ENCODE results near the gene ZAP70. TPM values are rescaled to one million over a fixed set of nuclear protein-coding genes. Genes with fewer than 3 reads are reported as not detected.

The ZAP70 gene
- 1 to 10 TPM; 3.4 to 5.3 TPM for total RNA-seq

DNA sequence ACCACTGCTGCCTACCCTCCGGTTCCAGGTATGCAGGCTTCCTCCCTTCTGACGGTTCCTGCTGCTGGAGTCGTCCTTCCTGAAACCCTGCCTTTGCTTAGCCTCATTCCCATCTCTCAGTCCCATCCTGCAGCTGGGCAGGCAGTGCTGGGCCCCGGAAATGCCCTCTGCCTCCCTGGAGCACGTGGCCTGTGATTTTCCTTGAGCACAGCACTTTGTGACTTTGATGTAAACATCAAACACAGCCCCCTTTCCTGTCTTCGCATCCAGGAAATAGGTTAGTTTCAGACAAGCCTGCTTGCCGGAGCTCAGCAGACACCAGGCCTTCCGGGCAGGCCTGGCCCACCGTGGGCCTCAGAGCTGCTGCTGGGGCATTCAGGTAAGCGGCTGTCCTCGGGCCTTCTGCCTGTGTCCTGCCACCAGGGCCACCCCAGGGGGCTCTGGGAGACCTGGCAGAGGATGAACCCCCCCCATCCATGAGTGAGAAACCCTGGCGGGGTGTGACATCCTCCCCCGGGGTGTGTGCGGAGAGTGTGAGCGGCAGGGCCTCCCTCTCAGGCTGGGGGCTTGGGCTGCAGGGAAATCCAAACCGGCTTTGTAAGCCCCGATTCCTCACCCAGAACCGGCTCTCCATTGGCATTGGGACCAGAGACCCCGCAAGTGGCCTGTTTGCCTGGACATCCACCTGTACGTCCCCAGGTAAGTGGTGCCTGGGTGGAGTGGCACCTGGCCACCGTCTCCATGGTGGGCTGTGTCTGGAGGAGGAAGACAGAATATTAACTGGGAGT, at the start of gene ZAP70:
TSS of gene ZAP70 (plus strand) at position 281 of the 788 bp plus-strand sequence. CDS start 10,461 bp downstream, outside the sequence.
- Histone ChIP-seq H3K27ac (no peak within 1 kb of the TSS), H3K9me3 (no peaks in the 10 kb centered on the region), H3K36me3 (no peaks in the 10 kb centered on the region), H3K4me3 (peak within 1 kb of the TSS; percentile 32), H3K27me3 (replicated peaks; ENCODE audit: insufficient read depth) (no peaks in the 10 kb centered on the region), H3K4me1 (ENCODE audit: control insufficient read depth in 1 of 2, low read depth in 2 of 2) (no peaks in the 10 kb centered on the region)
- TF ChIP-seq, protein P1, sequence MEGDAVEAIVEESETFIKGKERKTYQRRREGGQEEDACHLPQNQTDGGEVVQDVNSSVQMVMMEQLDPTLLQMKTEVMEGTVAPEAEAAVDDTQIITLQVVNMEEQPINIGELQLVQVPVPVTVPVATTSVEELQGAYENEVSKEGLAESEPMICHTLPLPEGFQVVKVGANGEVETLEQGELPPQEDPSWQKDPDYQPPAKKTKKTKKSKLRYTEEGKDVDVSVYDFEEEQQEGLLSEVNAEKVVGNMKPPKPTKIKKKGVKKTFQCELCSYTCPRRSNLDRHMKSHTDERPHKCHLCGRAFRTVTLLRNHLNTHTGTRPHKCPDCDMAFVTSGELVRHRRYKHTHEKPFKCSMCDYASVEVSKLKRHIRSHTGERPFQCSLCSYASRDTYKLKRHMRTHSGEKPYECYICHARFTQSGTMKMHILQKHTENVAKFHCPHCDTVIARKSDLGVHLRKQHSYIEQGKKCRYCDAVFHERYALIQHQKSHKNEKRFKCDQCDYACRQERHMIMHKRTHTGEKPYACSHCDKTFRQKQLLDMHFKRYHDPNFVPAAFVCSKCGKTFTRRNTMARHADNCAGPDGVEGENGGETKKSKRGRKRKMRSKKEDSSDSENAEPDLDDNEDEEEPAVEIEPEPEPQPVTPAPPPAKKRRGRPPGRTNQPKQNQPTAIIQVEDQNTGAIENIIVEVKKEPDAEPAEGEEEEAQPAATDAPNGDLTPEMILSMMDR (IDR thresholded peaks at IDR 0.05): no peak
- no peak for ATAC-seq (ENCODE audit: insufficient number of reproducible peaks, low FRiP score, low read depth)
- DNase-seq (ENCODE audit: low spot score): no peak

DNA sequence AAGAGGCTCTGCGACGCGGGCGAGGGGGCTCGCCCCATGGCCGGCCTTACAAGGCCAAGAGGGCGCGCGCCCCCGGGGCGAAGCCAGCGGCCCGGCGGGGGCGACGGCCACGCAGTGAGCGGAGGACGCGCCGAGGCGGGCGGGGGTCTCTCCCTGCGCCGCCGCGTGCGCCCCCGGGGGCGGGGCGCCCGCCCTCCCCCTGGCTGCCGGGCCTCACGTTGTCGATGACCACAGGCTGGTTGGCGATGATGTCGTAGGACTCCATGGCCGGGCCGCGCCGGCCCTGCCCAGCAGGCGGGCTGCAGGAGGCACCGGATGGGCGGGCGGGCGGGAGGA, 49.8 kb upstream of the ZAP70 start:
- TF ChIP-seq, protein P1 (IDR thresholded peaks at IDR 0.05): no peak
- Histone ChIP-seq H3K36me3 (peaks cover 11% of the 10 kb centered on the region), H3K9me3 (no peaks in the 10 kb centered on the region), H3K4me1 (ENCODE audit: control insufficient read depth in 1 of 2, low read depth in 2 of 2) (peaks cover 14 to 33% of the 10 kb centered on the region in 2 donors), H3K4me3 (peak overlapping the region; percentile 83), H3K27ac (peak overlapping the region; percentile 92 to 96), H3K27me3 (replicated peaks; ENCODE audit: insufficient read depth) (no peaks in the 10 kb centered on the region)
- DNase-seq (ENCODE audit: low spot score): no peak
- ATAC-seq (ENCODE audit: insufficient number of reproducible peaks, low FRiP score, low read depth): no peak

DNA sequence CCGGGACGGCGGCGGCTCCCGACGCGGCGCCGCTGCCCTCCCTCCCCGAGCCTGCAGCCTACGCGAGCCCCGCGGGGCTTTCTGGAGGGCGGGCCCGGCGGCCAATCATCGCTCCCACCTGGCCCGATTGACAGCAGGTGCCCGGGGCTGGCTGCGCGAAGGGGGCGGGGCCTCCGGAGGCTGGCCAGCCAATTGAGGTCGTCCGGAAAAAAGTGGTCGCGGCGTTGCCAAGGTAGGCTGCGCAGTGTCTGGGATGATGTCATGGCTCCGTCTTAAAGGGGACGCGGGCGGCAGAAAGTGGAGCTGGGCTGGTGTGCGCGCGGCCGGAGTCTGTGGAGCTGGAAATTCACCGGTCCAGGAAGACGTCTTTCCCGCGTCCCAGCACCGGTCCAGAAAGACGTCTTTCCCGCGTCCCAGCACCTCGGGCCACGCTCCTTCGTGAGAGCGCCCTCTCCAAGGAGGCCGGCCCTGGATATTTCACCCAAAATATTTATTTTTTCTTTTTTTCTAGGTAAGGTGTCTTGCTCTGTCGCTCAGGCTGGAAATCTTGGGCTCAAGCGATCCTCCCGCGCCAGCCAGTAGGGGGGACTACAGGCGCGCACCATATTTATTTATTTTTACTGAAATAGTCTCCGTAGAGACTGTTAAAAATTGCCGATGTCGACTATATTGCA, 49.3 kb upstream of the ZAP70 start, which contains the start of gene ACTR1B:
TSS of gene ACTR1B (minus strand) at position 83 of the 674 bp plus-strand sequence. CDS start 154 bp downstream, outside the sequence.
- ATAC-seq (ENCODE audit: insufficient number of reproducible peaks, low FRiP score, low read depth) (peak; percentile 97), DNase-seq (ENCODE audit: low spot score) (peak; percentile 93)
- no peaks in the 10 kb centered on the region for H3K9me3 ChIP-seq
- peaks cover 6% of the 10 kb centered on the region for H3K36me3 ChIP-seq
- TF ChIP-seq, protein P1 (IDR thresholded peaks at IDR 0.05): peak; percentile 57
- peaks cover 14 to 33% of the 10 kb centered on the region in 2 donors for H3K4me1 ChIP-seq (ENCODE audit: control insufficient read depth in 1 of 2, low read depth in 2 of 2)
- H3K27me3 ChIP-seq (replicated peaks; ENCODE audit: insufficient read depth): no peaks in the 10 kb centered on the region
- H3K4me3 ChIP-seq: peak within 1 kb of the TSS; percentile 83
- H3K27ac ChIP-seq: peak within 1 kb of the TSS; percentile 92 to 96

DNA sequence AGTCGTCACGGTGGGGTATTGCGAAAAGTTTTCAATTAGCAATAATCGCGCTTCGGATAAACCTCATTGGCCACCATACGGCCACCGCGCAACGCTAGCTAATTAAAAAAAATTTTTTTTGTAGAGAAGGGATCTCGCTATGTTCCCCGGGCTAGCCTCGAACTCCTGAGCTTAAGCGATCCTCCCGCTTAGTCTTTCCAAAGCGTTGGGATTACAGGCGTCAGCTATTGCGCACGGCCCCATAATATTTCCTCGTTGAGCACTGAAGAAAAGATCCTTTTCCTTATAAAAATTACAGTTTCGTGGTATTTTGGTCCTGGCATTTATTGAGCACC, 48.8 kb upstream of the ZAP70 start:
- ATAC-seq (ENCODE audit: insufficient number of reproducible peaks, low FRiP score, low read depth): no peak
- H3K4me1 ChIP-seq (ENCODE audit: control insufficient read depth in 1 of 2, low read depth in 2 of 2): peaks cover 14 to 33% of the 10 kb centered on the region in 2 donors
- H3K27me3 ChIP-seq (replicated peaks; ENCODE audit: insufficient read depth): no peaks in the 10 kb centered on the region
- peaks cover 1% of the 10 kb centered on the region for H3K36me3 ChIP-seq
- peak overlapping the region; percentile 92 for H3K27ac ChIP-seq
- H3K4me3 ChIP-seq: peak overlapping the region; percentile 83
- DNase-seq (ENCODE audit: low spot score): no peak
- no peaks in the 10 kb centered on the region for H3K9me3 ChIP-seq
- TF ChIP-seq, protein P1 (IDR thresholded peaks at IDR 0.05): no peak

DNA sequence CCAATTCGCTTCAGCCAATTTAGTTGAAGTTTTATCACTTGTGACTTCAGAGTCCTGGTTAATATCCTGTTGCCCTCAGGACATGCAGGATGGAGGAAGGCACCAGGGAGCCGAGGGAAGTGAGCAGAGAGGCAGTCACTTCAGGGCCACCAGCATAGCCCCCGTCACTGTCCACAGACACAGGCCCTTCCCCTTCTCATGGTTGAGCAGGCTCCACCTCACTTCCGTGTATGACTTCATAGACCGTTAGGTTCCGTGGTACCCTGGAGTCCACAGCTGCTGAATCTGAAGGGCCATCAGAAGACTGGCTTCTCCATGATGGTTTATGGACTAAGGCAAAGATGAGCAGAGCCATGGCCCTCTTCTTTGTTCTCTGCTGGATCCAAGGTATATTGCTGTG, 43.9 kb upstream of the ZAP70 start, which contains the start of gene C2orf92:
TSS of gene C2orf92 (plus strand) at position 266 of the 400 bp plus-strand sequence. CDS start at position 342, 76 bp downstream.
- Histone ChIP-seq H3K27me3 (replicated peaks; ENCODE audit: insufficient read depth) (no peaks in the 10 kb centered on the region), H3K9me3 (no peaks in the 10 kb centered on the region), H3K27ac (no peak within 1 kb of the TSS), H3K4me1 (ENCODE audit: control insufficient read depth in 1 of 2, low read depth in 2 of 2) (peaks cover 0 to 3% of the 10 kb centered on the region in 2 donors), H3K36me3 (no peaks in the 10 kb centered on the region), H3K4me3 (no peak within 1 kb of the TSS)
- ATAC-seq (ENCODE audit: insufficient number of reproducible peaks, low FRiP score, low read depth) (no peak), DNase-seq (ENCODE audit: low spot score) (no peak)
- TF ChIP-seq, protein P1 (IDR thresholded peaks at IDR 0.05): no peak
